Right lobe of liver (tissue), 4 donors: ENCODE results near the gene CPM.

Source experiments
- POLR2A ChIP-seq: fragments of 450-650 bp; IDR thresholded peaks from one replicate; pipeline ENCODE4 v1.6.1; 2017; ENCODE audit warnings: antibody characterized with exemption, mild to moderate bottlenecking
- TF ChIP-seq, protein P1 (sequence below), 4 donors: fragments of 200-600 bp in 3 of 4; fragments of 450-650 bp in 1 of 4; IDR thresholded peaks; one replicate each; pipeline versions ENCODE4 v1.5.1 to v1.8.0; 2016 to 2022; ENCODE audit warnings: antibody characterized with exemption in 4 of 4, mild to moderate bottlenecking in 2 of 4
- donor health status: DM: no; HTN: no; CAD: no.
- donor health status: DM: no; HTN: no; CAD: no.
- donor health status: DM: no; HTN: yes; CAD: no.

DNA sequence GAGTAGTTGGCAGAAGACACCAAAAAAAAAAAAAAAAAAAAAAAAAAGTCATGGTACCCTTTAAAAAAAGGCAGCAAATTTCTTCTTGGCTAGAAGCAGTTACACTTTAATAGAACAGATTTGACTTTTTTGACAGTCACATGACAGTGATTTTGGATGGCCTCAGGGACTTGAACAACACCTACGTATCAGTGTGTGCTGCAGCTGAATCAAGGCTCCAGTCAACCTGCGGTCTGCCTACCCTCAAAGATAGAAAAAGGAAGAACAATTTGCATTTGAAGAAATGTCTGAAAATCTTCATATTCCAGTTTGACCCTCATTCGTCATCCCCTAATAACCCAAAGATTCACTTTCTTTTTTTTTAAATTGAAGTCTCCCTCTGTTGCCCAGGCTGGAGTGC, 71.1 kb downstream of the CPM start:
- TF ChIP-seq, protein P1, sequence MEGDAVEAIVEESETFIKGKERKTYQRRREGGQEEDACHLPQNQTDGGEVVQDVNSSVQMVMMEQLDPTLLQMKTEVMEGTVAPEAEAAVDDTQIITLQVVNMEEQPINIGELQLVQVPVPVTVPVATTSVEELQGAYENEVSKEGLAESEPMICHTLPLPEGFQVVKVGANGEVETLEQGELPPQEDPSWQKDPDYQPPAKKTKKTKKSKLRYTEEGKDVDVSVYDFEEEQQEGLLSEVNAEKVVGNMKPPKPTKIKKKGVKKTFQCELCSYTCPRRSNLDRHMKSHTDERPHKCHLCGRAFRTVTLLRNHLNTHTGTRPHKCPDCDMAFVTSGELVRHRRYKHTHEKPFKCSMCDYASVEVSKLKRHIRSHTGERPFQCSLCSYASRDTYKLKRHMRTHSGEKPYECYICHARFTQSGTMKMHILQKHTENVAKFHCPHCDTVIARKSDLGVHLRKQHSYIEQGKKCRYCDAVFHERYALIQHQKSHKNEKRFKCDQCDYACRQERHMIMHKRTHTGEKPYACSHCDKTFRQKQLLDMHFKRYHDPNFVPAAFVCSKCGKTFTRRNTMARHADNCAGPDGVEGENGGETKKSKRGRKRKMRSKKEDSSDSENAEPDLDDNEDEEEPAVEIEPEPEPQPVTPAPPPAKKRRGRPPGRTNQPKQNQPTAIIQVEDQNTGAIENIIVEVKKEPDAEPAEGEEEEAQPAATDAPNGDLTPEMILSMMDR (IDR thresholded peaks at IDR 0.05) = no peak
- no peak for TF ChIP-seq POLR2A
